Ecto neural progenitor cell (in vitro differentiated cells): Measurements from ENCODE around the gene ZCCHC14.

Experiments used
- DNase-seq: peaks from one replicate; pipeline ENCODE4 v3.0.0-alpha.2; 2018; ENCODE audit warnings: low spot score

The ZCCHC14 gene

DNA sequence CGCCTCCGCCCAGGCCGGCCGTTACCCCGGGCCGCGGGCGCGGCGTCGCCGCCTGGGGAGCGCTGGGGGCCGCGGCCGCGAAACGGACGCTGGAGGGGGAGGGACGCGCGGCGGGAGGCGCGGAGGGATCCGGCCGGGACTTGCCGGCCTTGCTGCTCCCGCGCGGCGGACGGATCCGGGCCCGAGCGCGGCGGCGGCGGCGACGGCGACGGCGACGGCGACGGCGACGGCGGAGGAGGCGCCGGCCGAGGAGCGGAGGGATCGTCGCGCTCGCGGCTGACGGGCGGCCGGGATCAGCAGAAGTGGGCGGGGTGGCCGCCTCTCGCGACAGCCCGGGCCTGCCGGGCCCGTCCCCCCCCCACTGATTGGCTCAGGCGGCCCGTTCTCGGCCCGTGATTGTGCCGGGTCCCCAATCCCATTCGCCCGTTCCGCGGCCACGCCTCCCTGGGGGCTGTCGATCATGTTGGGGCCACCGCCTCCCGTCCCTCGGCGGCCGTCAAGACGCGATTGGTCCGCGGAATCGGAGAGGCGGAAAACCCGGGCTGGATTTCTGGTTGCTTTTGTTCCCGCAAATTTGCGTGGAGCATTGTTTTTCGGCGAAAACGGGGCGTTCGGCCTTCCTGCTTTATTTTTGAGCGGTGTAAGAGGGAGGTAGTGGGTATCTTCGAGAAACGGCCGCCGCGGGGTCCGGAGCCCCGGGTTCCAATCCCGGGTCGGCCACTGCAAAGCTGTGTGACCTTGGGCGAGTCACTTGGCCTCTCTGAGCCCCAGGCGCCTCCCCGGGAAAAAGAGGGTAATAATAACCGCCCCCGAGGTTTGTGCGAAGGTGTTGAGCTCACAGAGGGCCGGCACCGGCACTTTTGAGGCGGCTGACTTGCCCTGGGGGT is at the start of gene ZCCHC14:
Gene ZCCHC14, minus strand, starts transcription at position 304 of the 887 bp plus-strand sequence. CDS start 786 bp downstream, outside the sequence.
- DNase-seq, result peak; percentile 99

DNA sequence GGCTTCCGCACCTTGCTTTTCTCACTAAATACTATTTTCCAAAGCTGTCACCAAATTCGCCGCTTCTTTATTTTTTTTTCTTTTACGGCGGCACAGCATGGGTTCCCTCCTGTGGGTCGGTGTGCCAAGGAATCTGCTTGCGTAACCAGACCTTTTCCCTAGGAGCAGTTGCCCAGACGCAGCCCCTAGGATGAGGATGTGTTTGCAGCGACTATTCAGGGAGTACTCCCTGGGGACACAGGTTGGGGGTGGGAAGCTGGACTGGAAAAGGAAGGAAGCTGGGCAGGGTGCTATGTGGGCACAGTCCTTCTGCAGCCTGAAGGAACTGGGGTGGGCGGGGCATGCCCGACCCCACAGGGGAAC is 49.0 kb upstream of the ZCCHC14 start:
- no peak for DNase-seq

DNA sequence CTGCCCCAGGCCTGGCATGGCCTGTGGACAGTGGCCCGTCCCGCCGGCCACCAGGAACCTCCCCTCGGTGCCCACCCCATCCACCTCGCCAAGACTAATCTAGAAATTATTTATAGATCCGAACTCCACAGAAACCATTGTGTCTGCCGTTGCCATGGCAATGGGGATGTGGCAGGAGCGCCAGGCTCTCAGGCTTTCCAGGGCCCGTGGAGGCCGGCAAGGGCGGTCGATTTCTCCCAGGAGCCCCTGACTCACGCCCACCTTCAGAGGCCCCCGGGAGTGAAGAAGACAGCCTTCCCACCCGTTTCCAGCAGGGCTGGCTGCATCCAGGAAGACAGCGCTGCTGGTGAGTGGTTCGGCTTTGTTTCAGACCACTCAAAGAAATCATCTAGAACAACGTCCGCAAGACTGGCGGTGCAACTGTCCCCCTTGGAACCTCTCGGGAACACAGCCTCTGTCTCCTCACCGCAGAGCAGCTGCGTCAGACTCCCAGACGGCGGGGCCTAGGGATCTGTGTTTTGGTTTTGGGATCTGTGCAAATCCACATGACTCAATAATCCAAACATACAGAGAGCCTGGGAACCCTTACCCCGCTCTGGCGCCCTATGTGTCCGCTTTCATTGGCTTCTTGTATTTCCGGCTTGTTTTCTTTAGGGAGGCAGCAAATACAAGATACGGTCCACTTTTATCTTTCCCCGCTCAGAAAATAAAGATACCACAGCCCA is 48.5 kb upstream of the ZCCHC14 start:
- DNase-seq, result no peak

DNA sequence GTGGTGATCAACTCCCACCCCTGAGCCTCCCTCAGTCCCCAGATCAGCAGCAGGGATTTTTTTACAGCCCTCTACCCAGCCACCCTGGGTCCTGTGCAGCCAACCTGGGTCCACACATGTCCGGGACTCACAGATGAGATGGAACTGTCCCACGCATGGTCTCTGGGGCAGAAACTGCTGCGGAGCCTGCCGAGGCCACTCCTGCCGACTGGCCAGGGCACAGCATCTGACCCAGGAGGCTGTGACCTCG is 48.0 kb upstream of the ZCCHC14 start:
- DNase-seq, result no peak

DNA sequence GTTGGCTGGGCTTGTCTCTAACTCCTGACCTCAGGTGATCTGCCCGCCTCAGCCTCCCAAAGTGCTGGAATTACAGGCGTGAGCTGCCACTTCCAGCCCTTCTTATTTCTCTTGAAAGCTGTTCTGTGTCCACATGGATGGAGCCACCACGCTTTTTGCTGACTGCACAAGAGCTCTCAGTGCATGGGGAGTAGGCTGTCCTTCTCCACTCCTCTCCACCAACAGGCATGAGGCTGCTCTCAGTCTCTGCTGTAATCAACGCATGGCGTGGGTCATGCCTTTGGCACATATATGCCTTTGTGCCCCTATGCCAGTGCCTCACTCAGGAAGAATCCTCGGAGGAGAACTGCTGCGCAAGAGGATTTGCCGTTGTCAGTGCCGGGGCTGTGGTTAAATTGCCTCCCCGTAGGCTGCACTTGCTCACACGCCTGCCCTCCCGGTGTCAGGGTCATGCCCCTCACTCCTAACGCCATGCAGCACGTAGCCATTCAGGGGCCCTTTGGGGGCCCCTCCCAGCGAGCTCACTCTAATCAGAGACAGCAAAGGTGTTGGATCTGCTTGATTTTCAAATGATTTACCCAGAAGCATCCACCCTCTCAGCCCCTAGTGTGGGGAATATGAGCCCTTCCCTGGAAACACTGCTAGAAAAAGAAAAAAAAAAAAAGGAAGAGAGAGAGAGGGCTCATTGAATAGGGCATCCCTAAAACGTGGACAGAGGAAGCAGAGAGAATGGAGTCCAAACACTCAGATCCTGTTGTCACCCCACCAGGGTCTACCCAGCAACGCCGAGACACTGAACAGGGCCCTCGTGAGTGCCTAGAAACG is 47.5 kb upstream of the ZCCHC14 start:
- DNase-seq, result no peak

DNA sequence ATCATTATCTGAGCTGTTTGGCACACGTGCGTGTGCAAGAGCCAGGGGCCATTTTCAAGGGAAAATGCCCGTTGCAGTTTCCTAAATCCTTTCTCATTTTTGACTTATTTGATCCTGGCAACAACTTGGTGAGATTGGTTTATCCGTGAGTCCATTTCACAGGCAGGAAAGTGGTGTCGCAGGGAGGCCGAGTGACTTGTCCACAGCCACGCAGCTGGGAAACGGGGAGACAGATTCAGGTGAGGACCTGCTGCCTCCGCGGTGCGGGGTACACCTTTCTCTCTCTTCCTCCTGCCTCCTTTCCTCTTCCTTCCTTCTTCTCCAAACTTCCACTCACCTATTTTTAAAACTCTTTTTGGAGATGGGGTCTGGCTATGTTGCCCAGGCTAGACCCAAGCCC is 46.3 kb upstream of the ZCCHC14 start:
- DNase-seq, result no peak

DNA sequence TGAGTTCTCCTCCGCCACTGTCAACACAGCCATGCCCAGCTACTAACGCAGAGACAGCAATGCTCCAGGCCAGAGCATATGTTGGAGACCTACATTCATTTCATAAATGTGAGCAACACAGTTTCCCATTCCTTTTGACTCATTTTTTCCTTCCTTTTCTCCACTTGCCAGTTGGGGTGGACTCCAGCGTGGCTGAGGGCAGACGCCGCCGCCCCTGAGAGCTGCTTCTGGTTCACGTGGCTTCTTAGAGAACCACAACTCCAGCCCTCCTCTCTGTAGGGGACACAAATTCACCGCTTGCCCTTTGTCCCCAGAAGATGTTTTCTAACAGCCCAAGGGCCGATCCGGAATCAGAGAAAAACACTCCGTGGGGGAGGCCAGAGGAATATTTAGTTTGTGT is 45.8 kb upstream of the ZCCHC14 start:
- DNase-seq, result no peak

DNA sequence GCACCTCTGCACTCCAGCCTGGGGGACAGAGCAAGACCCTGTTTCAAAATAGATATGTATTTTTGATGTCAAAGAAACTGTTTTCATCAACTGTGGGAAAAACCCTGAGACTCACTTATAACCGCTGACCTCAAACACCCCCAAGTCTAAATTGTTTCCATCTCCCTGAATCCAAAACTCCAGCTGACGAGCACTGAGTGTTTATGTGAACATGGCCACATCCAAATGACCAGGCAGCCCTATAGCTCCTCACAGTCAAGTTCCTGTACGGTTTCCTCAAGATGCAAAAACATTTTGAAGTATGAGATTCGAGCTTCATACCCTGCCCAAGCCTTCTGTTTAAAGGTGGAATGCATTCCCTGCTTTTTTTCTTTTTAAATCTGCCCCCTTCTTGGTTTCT is 45.3 kb upstream of the ZCCHC14 start:
- DNase-seq, result no peak

DNA sequence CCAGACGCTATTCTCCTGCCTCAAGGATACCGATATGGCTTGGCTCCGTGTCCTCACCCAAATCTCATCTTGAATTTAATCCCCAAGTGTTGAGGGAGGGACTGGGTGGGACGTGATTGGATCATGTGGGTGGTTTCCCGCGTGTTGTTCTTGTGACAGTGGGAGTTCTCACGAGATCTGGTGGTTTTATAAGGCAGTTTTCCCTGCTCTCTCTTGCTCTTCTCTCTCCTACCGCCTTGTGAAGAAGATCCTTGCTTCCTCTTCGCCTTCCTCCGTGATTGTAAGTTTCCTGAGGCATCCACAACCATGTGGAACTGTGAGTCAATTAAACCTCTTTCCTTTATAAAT is 43.9 kb upstream of the ZCCHC14 start:
- no peak for DNase-seq

DNA sequence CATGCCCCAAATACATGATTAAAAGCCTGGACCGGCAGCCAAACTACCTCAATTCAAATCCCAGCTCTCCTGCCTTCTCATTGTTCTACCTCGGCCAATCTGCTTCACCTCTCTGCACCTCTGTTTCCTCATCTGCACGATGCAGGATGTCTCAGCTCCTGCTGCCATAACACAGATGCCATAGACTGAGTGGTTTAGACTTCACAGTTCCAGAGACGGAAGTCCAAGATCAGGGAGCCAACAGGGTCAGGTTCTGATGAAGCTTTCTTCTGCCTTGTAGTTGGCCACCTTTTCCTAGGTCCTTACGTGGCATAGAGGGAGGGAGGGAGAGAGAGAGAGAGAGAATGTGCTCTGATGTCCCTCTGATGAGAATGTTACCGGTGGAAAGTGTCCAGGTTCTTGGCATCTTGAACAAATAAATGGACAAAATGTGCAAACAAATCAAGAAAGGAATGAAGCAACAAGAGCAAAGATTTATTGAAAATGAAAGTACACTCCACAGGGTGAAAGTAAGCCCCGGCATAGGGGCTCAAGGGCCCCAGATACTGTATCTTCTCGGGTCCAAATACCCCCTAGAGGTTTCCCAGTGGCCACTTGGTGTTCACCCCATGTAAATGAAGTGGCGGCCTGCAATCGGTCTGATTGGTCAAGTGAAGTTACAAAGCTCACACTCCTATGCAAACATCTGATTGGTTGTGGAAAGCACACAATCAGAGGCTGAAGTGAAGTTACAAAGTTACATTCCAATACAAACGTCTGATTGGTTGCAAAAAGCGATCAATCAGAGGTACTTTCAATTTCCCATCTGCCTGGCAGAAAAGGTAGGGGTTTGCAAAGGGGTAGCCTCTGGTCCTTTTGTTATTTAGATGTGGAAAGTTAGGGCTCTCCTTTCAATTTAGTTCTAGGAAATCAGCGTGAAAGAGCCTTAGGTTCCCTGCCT is 43.3 kb upstream of the ZCCHC14 start:
- DNase-seq, result no peak

DNA sequence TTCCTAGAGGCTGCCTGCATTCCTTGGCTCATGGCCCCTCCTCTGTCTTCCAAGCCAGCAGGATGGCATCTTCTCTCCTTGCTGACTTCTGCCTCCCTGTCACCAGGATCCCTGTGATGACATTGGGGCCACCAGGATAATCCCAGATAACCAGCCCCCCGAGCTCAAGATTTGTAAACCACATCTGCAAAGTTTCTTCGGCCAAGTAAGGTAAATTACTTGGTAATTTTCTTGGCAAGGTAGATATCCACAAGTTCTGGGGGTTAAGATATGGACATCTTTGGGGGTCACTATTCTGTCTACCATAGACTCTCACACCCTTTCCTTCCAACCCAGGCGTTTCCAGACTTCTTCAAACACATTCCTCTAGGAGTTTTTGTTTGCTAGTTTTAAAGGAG is 42.6 kb upstream of the ZCCHC14 start:
- DNase-seq, result no peak

DNA sequence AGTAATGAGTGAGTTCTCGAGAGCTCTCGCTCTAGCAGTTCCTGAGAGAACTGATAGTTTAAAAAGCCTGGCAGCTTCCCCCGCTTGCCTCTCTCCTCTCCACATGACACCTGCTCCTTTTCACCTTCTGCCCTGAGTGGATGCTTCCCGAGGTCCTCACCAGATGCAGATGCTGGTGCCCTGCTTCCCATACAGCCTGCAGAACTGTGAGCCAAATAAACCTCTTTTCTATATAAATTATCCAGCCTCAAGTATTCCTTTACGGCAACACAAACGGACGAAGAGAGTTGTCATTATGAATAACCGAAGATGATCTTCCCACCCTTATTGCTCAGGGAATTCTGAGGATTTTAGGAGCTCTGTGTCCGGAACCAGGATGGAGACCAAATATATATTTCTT is 41.9 kb upstream of the ZCCHC14 start:
- DNase-seq, result no peak

DNA sequence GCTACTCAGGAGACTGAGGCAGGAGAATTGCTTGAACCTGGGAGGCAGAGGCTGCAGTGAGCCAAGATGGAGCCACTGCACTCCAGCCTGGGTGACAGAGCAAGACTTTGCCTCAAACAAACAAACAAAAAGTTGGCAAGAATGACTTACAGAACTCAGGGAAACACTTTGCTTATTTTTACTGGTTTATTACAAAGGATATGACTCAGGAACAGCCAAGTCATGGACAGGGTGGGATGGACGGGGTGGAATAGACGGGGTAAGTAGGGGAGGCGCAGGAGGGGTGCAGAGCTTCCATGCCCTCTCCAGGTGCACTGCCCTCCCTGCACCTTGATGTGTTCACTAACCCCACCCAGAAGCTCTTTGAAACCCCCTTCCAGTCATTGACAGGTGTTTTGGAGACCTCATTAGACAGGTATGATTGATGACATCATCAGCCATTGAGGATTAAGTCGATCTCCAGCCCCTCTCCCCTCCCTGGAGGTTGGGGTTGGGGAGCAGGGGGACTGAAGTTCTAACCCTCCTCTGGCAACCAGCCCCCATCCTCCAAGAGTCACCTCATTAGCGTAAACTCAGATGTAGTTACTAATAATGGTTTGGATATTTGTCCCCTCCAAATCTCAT is 41.3 kb upstream of the ZCCHC14 start:
- DNase-seq, result no peak

DNA sequence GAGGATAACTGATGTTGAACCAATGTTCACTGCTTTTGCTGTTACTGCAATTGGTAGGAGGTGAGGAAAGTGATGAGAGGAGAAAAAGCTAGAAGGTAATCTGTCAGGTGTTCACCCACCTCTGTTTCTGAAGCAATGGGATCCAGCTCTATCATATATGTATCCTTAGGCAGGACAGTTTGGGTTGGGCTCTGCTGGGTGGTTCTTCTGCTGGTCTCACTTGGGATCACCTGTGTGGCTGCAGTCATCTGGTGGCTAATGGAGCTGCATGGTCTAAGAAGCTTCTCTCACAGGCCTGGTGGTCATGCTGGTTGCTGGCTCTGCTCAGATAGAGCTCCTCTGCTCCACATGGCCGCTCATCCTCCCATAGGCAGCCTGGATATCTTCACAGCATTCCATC is 40.2 kb upstream of the ZCCHC14 start:
- DNase-seq, result no peak

DNA sequence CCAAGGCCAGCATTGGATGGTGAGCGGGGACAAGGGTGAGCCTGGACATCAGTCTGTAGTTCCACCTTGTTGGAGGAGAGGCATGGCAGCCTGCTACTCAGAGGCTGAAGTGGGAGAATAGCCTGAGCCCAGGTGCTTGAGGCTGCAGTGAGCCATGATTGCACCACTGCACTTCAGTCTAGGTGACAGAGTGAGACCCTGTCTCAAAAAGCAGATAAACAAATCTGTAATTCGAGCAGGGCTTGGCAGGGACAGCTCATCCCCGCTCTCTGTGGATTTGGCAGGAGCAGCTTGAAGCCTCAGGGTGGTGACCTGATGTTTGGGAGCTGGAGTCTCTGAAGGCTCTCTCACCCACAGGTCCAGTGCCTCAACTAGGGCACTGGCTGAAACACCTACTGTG is 38.6 kb upstream of the ZCCHC14 start:
- DNase-seq, result no peak

DNA sequence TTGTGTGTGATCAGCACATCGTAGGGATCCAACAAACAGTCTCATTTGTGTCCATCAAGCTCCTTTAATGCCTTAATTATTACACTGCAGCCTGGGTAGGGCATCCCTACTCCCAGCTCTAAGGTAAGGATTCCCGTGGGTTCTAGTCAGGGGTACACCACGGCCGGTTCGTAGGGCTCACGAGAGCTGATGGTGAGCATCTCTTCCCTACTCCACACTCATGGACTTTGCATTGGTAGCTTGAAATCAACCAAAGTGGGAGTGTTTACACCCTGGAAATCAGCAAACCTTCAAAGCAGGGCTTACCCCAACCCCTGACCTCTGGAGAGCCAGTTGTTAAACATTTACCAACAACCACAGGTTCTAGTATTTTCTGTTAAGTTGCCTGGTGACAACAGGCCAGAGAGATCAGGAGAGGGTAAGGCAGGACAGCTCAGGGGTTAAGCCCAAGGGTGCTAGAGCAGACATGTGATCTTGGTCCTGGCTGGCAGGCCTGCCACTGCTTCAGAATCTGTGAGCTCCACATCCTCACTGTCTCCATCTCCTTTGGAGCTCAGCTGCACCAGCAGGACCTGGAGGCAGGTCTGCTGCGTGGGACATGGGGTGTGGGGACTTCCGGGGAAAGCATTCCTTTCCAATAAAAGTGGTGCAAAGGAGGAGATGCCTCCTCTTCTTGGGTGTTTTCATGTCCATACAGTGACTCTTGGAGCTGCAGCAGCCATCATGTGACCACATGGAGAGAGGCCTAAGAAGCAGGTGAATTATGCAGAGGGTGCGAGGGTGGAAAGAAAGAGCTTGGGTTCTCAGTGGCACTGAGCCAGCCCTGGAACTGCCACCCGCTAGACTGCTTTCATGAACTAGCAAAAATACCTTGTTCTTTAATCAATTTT is 36.1 kb upstream of the ZCCHC14 start:
- DNase-seq, result no peak

DNA sequence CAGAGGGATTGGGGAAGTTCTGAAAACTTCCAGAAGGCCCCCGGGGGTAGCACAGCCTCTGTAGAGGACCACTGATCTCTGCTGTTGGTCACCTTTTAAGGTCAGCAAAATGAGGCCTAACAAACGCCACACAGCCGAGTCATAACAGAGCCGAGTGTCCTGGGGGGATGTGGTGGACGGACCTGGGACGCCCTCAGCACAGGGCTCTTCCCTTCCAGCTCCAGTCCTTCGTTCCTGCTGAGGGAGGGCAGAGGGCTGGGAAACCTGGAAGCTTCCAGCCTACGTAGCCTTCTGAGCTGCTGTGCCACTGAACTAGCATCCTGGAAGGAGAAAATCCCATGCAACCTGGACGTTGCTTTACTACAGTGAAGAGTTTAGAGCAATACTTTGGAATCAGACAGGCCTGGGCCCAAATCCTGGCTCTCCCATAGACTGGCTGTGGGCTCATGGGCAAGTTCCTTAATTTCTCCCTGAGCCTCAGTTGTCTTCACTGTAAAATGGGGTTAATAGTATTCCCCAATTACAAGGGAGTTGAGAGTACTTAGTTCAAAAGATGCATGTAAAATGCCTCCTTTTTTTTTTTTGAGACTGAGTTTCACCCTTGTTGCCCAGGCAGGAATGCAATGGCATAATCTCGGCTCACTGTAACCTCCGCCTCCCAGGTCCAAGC is 34.4 kb upstream of the ZCCHC14 start:
- DNase-seq, result no peak

DNA sequence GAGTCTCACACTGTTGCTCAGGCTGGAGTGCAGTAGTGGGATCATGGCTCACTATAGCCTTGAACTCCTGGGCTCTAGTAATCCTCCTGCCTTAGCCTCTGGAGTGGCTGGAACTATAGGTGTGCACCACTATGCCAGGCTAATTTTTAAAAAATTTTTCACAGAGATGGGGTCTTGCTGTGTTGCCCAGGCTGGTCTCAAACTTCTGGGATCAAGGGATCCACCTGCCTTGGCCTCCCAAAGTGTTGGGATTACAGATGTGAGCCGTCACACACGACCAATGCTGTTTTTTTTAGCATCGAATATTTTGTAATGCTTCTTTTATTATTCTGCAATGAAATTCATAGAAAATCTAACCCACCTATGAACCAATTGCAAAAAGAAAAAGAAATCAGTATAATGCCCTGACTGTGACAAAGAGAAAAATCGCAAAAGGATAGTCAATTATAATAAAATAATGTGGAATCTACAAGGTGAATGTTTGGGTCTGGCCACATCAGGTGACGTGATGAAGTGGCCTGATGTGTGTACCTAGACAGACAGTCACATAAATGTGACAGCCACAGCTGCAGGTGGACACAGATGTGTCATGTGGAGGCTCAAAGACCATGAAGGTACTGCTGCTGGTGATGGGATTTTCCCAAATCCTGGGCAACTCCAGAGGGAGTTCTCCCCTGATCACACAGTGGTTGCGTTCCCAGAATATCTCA is 33.6 kb upstream of the ZCCHC14 start:
- no peak for DNase-seq

DNA sequence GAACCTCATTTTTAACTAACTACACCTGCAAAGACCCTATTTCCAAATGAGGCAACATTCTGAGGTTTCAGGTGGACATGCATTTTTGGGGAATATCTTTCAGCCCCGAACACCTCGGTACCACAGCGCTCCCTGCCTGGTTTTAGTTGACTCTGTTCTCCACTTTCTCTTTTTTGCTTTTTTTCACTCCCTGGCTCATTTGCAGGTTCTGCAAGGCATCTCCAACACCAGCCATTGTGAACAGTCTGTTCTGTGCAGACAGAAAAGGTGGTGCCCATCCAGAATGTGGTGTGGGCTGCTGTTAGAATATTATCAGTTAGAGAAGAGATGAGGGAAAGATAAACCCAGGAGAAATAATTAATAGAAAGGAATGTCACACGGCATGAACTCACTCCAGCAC is 32.5 kb upstream of the ZCCHC14 start:
- DNase-seq, result no peak
